ENCODE results near the gene STARD4.

DNA sequence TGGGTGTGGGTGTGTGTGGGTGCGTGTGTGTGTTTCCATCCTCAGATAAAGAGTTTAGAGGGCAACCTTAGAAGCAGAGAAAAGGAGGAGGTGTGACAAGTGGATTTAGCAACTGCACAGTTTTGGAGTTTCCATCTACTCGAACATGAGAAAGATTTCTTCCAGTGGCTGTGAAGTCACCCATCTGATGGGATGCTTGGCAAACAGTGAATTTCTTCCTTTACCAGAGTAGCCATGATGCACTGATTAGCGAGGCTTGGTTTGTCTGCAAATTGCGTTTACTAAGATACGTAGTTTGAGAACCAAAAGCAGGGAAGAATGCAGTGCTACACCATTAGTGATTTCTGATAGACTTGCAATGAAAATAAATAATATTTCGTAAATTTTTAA lies 791 bp upstream of the STARD4 start:
- TF ChIP-seq, protein P1, sequence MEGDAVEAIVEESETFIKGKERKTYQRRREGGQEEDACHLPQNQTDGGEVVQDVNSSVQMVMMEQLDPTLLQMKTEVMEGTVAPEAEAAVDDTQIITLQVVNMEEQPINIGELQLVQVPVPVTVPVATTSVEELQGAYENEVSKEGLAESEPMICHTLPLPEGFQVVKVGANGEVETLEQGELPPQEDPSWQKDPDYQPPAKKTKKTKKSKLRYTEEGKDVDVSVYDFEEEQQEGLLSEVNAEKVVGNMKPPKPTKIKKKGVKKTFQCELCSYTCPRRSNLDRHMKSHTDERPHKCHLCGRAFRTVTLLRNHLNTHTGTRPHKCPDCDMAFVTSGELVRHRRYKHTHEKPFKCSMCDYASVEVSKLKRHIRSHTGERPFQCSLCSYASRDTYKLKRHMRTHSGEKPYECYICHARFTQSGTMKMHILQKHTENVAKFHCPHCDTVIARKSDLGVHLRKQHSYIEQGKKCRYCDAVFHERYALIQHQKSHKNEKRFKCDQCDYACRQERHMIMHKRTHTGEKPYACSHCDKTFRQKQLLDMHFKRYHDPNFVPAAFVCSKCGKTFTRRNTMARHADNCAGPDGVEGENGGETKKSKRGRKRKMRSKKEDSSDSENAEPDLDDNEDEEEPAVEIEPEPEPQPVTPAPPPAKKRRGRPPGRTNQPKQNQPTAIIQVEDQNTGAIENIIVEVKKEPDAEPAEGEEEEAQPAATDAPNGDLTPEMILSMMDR (IDR thresholded peaks at IDR 0.05 in 4 of 5, conservative IDR thresholded peaks at IDR 0.05 in 1 of 5): no peak
- no peak for TF ChIP-seq POLR2A (IDR thresholded peaks at IDR 0.05)

All from gastrocnemius medialis (tissue), 4 donors.